H1 (cell line): Measurements from ENCODE around the gene WDFY4. TPM values are rescaled to one million over a fixed set of nuclear protein-coding genes. Genes with fewer than 3 reads are reported as not detected.

Experiments
- CTCF ChIA-PET: fragments of 300-600 bp; sonication (Branson Sonifier 250); formaldehyde crosslinking; loops from one replicate; lab custom pipeline; 2021; ENCODE audit not compliant: partially characterized antibody; lab: Charles Lee
- POLR2A ChIA-PET: fragments of 300-600 bp; sonication (Branson Sonifier 250); formaldehyde crosslinking; loops from one replicate; lab custom pipeline; 2021; ENCODE audit warnings: inconsistent platforms; ENCODE audit not compliant: partially characterized antibody; lab: Charles Lee
- DNase-seq, 2 experiments: peaks; one replicate each; pipeline versions ENCODE4 v3.0.0 to v3.0.0-alpha.2; 2010 to 2022; ENCODE audit warnings: low spot score in 2 of 2, low read depth in 1 of 2, mixed read lengths in 1 of 2
- FAIRE-seq: peaks from 2 replicates; lab custom pipeline; 2011; peaks lifted over from hg19 to GRCh38; lab: Jason Lieb, UNC
- H2AFZ ChIP-seq: 2 replicates; pipeline ENCODE4 v1.8.1; 2012; ENCODE audit warnings: low read length, inconsistent platforms
- H2AK5ac ChIP-seq: 2 replicates; pipeline ENCODE4 v1.6.1; 2013; ENCODE audit warnings: low read depth, low read length
- H2BK120ac ChIP-seq: replicated peaks from 2 replicates; pipeline ENCODE3; 2013; ENCODE audit warnings: low read depth, low read length, inconsistent platforms
- H2BK12ac ChIP-seq: 2 replicates; pipeline ENCODE4 v1.6.1; 2013; ENCODE audit warnings: low read depth, low read length
- H2BK15ac ChIP-seq: 2 replicates; pipeline ENCODE4 v1.6.1; 2013; ENCODE audit warnings: low read length
- H2BK20ac ChIP-seq: 2 replicates; pipeline ENCODE4 v1.6.1; 2013; ENCODE audit warnings: low read length
- H2BK5ac ChIP-seq: 2 replicates; pipeline ENCODE4 v1.6.1; 2013; ENCODE audit warnings: low read depth, low read length
- H3K14ac ChIP-seq: 2 replicates; pipeline ENCODE4 v1.6.1; 2013; ENCODE audit warnings: inconsistent platforms; ENCODE audit not compliant: insufficient read length
- H3K18ac ChIP-seq: 2 replicates; pipeline ENCODE4 v1.6.1; 2013; ENCODE audit warnings: low read length; ENCODE audit errors: extremely low read depth
- H3K23ac ChIP-seq: 2 replicates; pipeline ENCODE4 v1.6.1; 2013; ENCODE audit warnings: inconsistent platforms; ENCODE audit not compliant: insufficient read length
- H3K23me2 ChIP-seq: 2 replicates; pipeline ENCODE4 v1.6.1; 2013; ENCODE audit warnings: low read depth, low read length
- H3K27ac ChIP-seq: 2 replicates; pipeline ENCODE4 v1.6.1; 2011; ENCODE audit warnings: low read depth, low read length, inconsistent platforms
- H3K27me3 ChIP-seq, 4 experiments: replicated peaks in 1 of 4; 1 replicate in 1 of 4; 2 replicates in 3 of 4; pipeline versions ENCODE4 v1.6.1 to v1.8.1; 2011 to 2013; ENCODE audit warnings: low read length in 3 of 4, mild to moderate bottlenecking in 3 of 4, inconsistent platforms in 2 of 4, mixed read lengths in 2 of 4, moderate library complexity in 1 of 4; ENCODE audit not compliant: control insufficient read depth in 3 of 4, insufficient read depth in 3 of 4; ENCODE audit errors: extremely low read depth in 1 of 4
- H3K36me3 ChIP-seq, 4 experiments: 2 replicates each; pipeline versions ENCODE4 v1.6.1 to v1.8.1; 2011 to 2013; ENCODE audit warnings: mild to moderate bottlenecking in 4 of 4, low read length in 3 of 4, moderate library complexity in 2 of 4, control low read depth in 1 of 4, inconsistent platforms in 1 of 4; ENCODE audit not compliant: insufficient read depth in 4 of 4, control insufficient read depth in 2 of 4
- H3K4ac ChIP-seq: replicated peaks from 2 replicates; pipeline ENCODE3; 2013; ENCODE audit warnings: low read length, low read depth, mixed read lengths, inconsistent platforms; ENCODE audit not compliant: insufficient read length
- H3K4me1 ChIP-seq, 4 experiments: replicated peaks in 1 of 4; 1 replicate in 1 of 4; 2 replicates in 3 of 4; pipeline versions ENCODE4 v1.6.1 to v1.8.1; 2011 to 2013; ENCODE audit warnings: low read length in 3 of 4, inconsistent platforms in 2 of 4, mixed read lengths in 1 of 4; ENCODE audit not compliant: insufficient read depth in 4 of 4, control insufficient read depth in 3 of 4
- H3K4me2 ChIP-seq, 2 experiments: 2 replicates each; pipeline versions ENCODE4 v1.6.1 to v1.8.1; 2011 to 2013; ENCODE audit warnings: low read depth in 2 of 2, low read length in 2 of 2, control low read depth in 1 of 2, inconsistent platforms in 1 of 2, mild to moderate bottlenecking in 1 of 2; ENCODE audit not compliant: insufficient read depth in 1 of 2
- H3K4me3 ChIP-seq, 4 experiments: fragments of 200-600, 300-600 bp in 1 of 4; sonication (generic), shearing (Covaris generic), sonication (Bioruptor Twin) in 1 of 4; 2 replicates each; pipeline versions ENCODE4 v1.5.1 to v1.8.1; 2011 to 2016; ENCODE audit warnings: low read length in 4 of 4, low read depth in 3 of 4, control low read depth in 2 of 4, inconsistent platforms in 2 of 4, mild to moderate bottlenecking in 2 of 4, mixed read lengths in 1 of 4, moderate library complexity in 1 of 4; ENCODE audit not compliant: insufficient read depth in 2 of 4; ENCODE audit errors: extremely low read depth in 1 of 4
- H3K56ac ChIP-seq: replicated peaks from 2 replicates; pipeline ENCODE3; 2013; ENCODE audit warnings: low read depth, mild to moderate bottlenecking, mixed read lengths, low read length, inconsistent platforms; ENCODE audit not compliant: insufficient read length
- H3K79me1 ChIP-seq: 2 replicates; pipeline ENCODE4 v1.6.1; 2013; ENCODE audit warnings: low read depth, low read length, control low read depth
- H3K79me2 ChIP-seq, 2 experiments: 2 replicates each; pipeline versions ENCODE4 v1.6.1 to v1.8.1; 2012 to 2013; ENCODE audit warnings: low read length in 2 of 2, mild to moderate bottlenecking in 2 of 2, inconsistent platforms in 1 of 2; ENCODE audit not compliant: insufficient read depth in 2 of 2, control insufficient read depth in 1 of 2
- H3K9ac ChIP-seq, 4 experiments: replicated peaks in 1 of 4; 1 replicate in 1 of 4; 2 replicates in 3 of 4; pipeline versions ENCODE4 v1.6.1 to v1.8.1; 2011 to 2013; ENCODE audit warnings: low read depth in 3 of 4, low read length in 3 of 4, control low read depth in 2 of 4, mild to moderate bottlenecking in 2 of 4, moderate library complexity in 2 of 4, inconsistent platforms in 1 of 4; ENCODE audit errors: extremely low read depth in 1 of 4
- H3K9me3 ChIP-seq, 2 experiments: 2 replicates each; pipeline versions ENCODE4 v1.6.1 to v1.8.1; 2012 to 2013; ENCODE audit warnings: mild to moderate bottlenecking in 2 of 2, moderate library complexity in 2 of 2, control low read depth in 1 of 2, inconsistent platforms in 1 of 2, low read depth in 1 of 2, low read length in 1 of 2, mixed read lengths in 1 of 2; ENCODE audit not compliant: insufficient read depth in 2 of 2
- H4K20me1 ChIP-seq, 2 experiments: replicated peaks in 1 of 2; 2 replicates each; pipeline versions ENCODE3 to v1.8.1; 2011 to 2013; ENCODE audit warnings: inconsistent platforms in 2 of 2, low read length in 2 of 2, mild to moderate bottlenecking in 1 of 2; ENCODE audit not compliant: insufficient read depth in 2 of 2, control insufficient read depth in 1 of 2
- H4K5ac ChIP-seq: 2 replicates; pipeline ENCODE4 v1.6.1; 2013; ENCODE audit warnings: low read length, low read depth, mixed read lengths, inconsistent platforms; ENCODE audit not compliant: insufficient read length
- H4K8ac ChIP-seq: 2 replicates; pipeline ENCODE4 v1.8.0; 2013; ENCODE audit warnings: mild to moderate bottlenecking, moderate library complexity, low read length, inconsistent platforms; ENCODE audit not compliant: insufficient read depth; ENCODE audit errors: extremely low read depth
- H4K91ac ChIP-seq: replicated peaks from 2 replicates; pipeline ENCODE3; 2013; ENCODE audit warnings: low read length, mixed read lengths, inconsistent platforms; ENCODE audit not compliant: insufficient read length
- POU5F1 ChIP-seq: IDR thresholded peaks from 2 replicates; pipeline ENCODE4 v1.6.1; 2011; ENCODE audit warnings: low read depth, mild to moderate bottlenecking, low read length, moderate library complexity
- TEAD4 ChIP-seq: IDR thresholded peaks from 2 replicates; pipeline ENCODE4 v1.6.1; 2012; ENCODE audit warnings: low read depth, low read length, inconsistent platforms, mixed read lengths
- WGBS, 2 experiments: shearing (Covaris generic) in 1 of 2; methylation state at CpG; one replicate each; pipeline versions ENCODE4 v1.1.6 to v1.1.7; 2013 to 2015; ENCODE audit warnings: low lambda C conversion rate in 2 of 2, mixed read lengths in 2 of 2, inconsistent platforms in 1 of 2, low coverage in 1 of 2, missing lambda C conversion rate in 1 of 2; ENCODE audit not compliant: insufficient replicate concordance in 2 of 2, insufficient coverage in 1 of 2, insufficient read length in 1 of 2; ENCODE audit errors: extremely low coverage in 1 of 2, missing lambda C conversion rate in 1 of 2; 5-methylcytosine and 5-hydroxymethylcytosine counted together
- polyA plus RNA-seq, 7 experiments: library from polyadenylated mRNA; depleted of rRNA in 3 of 7; stranded (reverse) in 5 of 7; unstranded in 2 of 7; fragments of >200 nt in 5 of 7; fragments of 200-250 nt in 2 of 7; gene quantifications; 1 replicate in 5 of 7; 2 replicates in 1 of 7; 4 replicates in 1 of 7; pipeline versions ENCODE4 v1.2.1 to v1.2.3, GENCODE V29; 2011 to 2013; ENCODE audit warnings: missing spikeins in 2 of 7, mixed read lengths in 2 of 7
- total RNA-seq: library from RNA; stranded (reverse); fragmentation: NEBNext Ultra II Directional; extraction: Animal tissue kit (Norgen Biotek cat#: 25700); gene quantifications from 2 replicates; pipeline ENCODE4 v1.2.1, GENCODE V29; 2021

The WDFY4 gene
- total and polyA plus RNA-seq, 2 of the 8 experiments (the other 6 are each of a cell fraction or from before 2014, with no cell fraction given): not detected

- no peaks in the 10 kb centered on the region for H3K79me2 ChIP-seq
- DNase-seq: no peak
- no peaks in the 10 kb centered on the region for H4K20me1 ChIP-seq
- no peak overlapping the region for H3K9ac ChIP-seq
- H3K27ac ChIP-seq: no peak overlapping the region
- no peak overlapping the region for H4K8ac ChIP-seq
- H4K5ac ChIP-seq: no peak overlapping the region
- no peak overlapping the region for H3K23ac ChIP-seq
- CTCF ChIA-PET: interaction anchor here (1.2 kb wide), 2 partner anchors 28 to 132 kb away, joined by 3 to 4 read pairs; no protein-coding TSS in a partner anchor
- no peak overlapping the region for H4K91ac ChIP-seq
- no peak overlapping the region for H3K4me2 ChIP-seq
- H2BK120ac ChIP-seq: no peak overlapping the region
- 89% methylated on average over 10 of the region's 10 CpGs; no CpG with 5 or more reads in 1 of the 2 experiments for WGBS, 2 experiments
- no peak overlapping the region for H3K4me3 ChIP-seq
- H3K27me3 ChIP-seq: no peaks in the 10 kb centered on the region
- H3K4ac ChIP-seq: no peak overlapping the region
- H2BK5ac ChIP-seq: no peak overlapping the region
- H3K56ac ChIP-seq: no peak overlapping the region
- H3K4me1 ChIP-seq: no peaks in the 10 kb centered on the region; a peak in 1 of 7 replicates
- no peaks in the 10 kb centered on the region for H3K79me1 ChIP-seq
- H2BK12ac ChIP-seq: no peak overlapping the region
- H3K36me3 ChIP-seq: no peaks in the 10 kb centered on the region
- no peak overlapping the region for H3K18ac ChIP-seq
- H3K14ac ChIP-seq: no peak overlapping the region
- no peak overlapping the region for H2BK20ac ChIP-seq
- no peaks in the 10 kb centered on the region for H3K9me3 ChIP-seq
- H2AFZ ChIP-seq: no peak overlapping the region
- no peak overlapping the region for H2AK5ac ChIP-seq
- no peak for TF ChIP-seq POU5F1
- no peak for TF ChIP-seq TEAD4
- no peak overlapping the region for H2BK15ac ChIP-seq
- no peaks in the 10 kb centered on the region for H3K23me2 ChIP-seq
- no peak for FAIRE-seq
- POLR2A ChIA-PET: no interaction called here
Observed at GRCh38 chr10:48789486-48790456, 105.1 kb downstream of the WDFY4 start.
